GM19438 (cell line): Measurements from ENCODE around the gene TJP3.

Experiments used
- ATAC-seq: cut with Tn5 transposase; IDR thresholded peaks from one replicate; pipeline ENCODE4 v1.9.1; 2021; ENCODE audit warnings: low read depth; ENCODE audit not compliant: unreplicated experiment

The TJP3 gene

DNA sequence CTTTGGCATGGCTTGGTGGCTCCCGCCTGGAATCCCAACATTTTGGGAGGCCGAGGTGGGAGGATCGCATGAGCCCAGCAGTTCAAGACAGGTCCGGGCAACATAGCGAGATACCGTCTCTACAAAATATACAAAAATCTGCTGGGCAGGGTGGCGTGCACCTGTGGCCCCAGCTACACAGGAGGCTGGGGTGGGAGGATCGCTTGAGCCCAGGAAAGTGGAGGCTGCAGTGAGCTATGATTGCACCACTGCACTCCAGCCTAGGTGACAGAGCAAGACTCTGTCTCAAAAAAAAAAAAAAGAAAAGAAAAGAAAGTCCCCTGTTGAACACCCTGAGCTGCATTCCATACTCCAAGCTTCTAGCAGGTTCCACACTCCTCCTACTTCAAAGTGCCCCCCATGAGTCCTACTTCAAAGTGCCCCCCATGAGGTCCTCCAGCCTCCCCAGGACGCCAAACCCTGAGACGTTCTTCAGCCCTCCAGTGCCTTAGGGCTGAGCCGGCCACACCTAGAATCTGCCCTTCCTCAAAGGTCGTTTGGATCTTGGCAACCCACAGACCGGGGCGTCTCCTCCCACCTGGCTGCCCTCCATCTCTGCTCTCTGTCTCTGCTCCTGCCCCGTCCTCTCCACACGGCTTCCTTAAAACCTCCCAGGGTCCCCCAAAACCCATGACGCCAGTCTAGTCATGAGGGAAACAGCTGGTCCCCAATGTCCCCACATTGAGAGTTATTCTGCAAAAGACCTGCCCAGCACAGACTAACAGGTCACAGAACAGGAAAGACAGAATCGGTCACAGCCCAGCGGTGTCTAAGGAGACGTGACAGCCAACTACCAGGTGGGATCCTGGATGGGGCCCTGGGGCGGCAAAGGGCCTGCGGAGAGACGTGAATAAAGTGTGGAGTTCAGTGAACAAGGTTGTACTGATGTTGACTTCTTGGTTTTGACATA lies 4.8 kb downstream of the TJP3 start:
- ATAC-seq: no peak

DNA sequence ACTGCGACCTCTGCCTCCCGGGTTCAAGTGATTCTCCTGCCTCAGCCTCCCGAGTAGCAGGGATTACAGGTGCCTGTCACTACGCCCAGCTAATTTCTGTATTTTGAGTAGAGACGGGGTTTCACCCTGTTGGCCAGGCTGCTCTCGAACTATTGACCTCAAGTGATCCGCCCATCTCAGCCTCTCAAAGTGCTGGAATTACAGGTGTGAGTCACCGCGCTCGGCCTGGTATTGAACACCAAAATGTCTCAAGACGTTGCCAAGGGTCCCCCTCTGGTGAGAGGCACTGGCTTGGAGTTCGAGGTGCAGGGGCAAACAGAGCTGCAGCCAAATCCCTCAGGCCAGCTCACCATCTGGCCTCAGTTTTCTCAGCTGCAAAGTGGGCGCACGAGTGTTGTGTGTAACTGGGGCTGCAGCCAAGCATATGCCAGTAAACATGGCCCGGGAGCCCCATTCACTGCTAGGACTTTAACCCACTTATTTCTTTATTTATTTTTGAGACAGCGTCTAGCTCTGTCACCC lies 8.0 kb downstream of the TJP3 start:
- no peak for ATAC-seq

DNA sequence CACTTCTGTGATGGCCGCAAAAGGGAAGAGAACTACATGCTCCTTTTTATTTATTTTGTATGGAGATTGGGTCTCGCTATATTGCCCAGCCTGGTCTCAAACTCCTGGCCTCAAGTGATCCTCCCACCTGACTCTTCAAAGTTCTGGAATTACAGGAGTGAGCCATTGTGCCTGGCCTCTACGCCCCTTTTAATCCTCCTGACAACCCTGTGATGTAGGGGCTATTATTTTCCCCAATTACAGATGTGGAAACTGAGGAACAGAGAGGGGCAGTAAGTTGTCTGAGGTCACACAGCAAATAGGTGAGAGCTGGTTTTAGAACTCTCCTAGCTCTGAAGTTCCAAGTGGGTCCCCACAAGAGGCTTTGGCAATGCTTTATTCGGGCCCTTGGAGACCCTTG lies 11.7 kb downstream of the TJP3 start:
- no peak for ATAC-seq

DNA sequence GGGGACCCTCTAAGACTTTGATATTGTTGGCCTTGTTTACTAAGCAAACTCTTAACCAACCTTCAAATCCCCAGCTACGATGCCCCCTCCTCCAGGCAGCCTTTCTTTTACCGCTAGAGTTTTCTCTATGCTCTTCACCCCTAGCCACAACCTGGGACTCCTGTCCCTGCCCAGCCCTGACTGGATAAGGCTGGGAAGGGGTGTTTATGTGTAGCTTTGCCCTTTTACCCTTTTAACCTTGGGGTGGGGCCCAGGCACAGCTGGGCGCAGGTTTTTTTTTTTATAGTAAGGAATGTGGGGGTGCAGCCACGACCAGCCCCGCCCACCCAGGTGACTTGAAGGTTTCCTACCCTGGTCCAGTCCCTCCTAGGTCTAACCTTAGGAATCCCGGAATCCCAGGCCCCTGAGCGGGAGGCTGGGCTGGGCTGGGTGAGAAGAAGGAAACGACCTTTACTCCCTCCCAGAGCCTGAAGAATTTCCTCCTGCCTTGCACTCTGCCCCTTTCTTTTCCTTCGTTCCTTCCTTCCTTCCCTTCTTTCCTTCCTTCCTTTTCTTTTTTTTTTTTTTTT lies 12.2 kb downstream of the TJP3 start:
- no peak for ATAC-seq

DNA sequence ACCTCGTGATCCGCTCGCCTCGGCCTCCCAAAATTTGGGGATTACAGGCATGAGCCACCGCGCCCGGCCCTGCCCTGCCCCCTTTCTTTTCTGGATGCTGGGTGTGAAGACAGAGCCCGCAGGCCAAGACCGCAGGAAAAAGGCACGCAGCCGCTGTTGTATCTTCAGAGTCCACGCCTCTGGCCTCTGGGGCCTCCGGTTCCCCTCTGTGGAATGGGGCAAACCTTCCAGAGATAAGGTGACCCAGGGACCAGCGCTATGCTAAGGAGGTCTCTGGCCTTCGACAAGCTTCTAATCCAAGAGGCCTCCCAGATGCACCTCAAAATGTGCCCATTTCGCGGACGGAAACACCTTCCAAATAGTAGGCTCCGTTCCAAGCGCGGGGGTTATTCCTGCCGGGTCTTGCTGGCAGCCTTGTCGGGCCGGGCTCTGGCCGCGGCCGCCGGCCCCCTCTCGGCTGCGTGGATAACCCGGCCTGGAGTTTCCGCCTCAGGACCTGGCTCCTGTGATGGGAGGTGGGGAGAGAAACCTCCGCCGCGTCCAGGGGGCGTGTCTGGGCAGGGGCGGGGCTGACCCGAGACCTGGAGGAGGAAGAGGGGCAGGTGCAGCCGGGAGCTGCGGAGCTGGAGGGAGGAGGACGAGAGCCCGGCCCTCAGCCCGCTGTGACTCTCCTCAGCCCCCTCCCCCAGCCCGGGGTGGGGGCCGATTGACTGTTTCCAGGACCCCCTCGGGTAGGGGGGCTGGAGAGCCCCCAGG lies 13.1 kb downstream of the TJP3 start:
- no peak for ATAC-seq

DNA sequence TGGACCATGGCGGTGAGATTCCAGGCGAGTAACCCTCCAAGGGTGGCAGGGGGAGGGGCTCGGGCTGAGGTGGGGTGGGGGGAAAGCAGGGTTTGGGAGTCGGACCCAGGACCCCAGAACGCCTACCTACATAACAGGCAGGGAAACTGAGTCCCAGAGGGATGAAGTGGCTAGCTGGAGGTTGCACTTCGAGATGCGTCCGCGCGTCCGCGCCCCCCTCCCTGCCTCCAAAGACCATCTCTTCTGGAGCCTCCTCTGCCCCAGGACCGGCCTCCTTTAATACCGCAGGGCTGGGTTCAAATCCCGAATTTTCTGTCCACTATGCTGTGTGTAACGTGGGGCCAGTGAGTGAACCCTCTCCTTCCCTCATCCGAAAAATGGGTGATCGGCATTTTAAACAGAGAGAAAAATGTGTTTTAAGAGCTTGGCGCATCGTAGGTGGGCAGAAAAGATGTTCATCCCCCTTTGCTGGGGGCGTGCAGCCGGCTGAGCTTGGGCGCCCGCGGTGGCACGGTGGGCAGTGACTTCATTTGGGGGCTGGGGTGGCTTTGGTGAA lies 13.8 kb downstream of the TJP3 start:
- no peak for ATAC-seq

DNA sequence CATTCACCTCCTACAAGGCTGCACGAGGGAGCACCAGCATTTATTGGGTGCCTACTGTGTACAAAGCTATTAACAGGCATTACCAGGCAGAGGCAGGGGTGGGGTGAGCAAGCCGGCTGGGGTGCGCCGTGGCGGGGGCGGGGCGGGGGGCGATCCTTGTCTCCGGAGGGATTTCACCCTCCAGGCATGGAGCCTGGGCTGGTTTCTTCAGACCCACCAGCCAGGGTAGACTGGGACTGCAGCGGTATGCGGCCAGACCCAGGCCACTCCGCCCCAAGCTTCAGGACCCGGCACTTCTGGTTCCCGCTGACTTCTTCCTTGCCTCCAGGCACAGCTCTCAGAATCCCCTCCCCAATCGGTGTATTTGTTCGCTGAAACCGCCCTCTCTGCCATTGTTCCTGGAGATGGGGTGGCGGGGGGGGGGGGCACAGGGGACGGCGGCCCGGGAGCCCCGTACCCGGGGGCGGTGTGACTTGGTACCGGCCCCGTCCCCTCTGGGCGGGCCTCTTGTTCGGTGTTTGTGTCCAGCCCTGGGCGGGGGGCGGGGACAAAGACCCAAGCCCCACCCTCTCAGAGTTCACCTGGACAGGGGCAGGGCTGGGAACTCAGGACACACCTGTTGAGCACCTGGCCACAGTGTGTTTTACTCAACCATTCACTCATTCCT lies 14.4 kb downstream of the TJP3 start:
- ATAC-seq: no peak

DNA sequence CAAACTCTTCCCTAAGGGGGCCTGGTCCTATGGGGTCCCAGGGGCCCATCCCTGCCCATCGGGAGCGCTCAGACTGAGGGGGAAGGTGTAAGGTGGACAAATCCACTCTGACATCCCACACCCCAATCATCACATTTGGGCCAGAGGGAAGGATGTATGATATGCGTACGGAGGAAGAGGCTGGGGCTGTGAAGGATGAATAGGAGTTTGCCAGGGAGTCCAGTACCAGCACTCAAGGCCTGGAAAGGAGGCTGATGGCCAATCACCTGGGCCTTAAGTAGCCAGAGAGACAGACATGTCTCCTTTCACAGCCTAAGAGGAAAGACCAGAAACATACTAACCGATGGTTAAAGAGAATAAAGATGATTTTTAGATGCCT lies 14.9 kb downstream of the TJP3 start:
- ATAC-seq: no peak

DNA sequence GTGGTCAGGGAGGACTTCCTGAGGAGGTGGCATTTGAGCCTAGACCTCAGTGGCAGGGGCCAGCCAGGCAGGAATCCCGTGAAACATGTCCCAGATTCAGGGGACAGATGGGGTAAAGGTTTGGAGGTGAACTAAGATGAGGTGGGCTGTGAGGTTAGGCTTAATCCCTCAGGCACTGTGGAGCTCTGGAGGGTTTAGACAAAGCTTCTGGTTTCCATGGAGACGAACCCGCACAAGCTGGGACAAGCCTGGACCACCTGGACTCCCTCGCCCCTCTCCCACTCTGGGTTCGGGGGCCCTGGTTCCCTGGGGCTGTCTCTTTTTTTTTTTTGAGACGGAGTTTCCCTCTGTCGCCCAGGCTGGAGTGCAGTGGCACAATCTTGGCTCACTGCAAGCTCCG lies 15.7 kb downstream of the TJP3 start:
- ATAC-seq: no peak

DNA sequence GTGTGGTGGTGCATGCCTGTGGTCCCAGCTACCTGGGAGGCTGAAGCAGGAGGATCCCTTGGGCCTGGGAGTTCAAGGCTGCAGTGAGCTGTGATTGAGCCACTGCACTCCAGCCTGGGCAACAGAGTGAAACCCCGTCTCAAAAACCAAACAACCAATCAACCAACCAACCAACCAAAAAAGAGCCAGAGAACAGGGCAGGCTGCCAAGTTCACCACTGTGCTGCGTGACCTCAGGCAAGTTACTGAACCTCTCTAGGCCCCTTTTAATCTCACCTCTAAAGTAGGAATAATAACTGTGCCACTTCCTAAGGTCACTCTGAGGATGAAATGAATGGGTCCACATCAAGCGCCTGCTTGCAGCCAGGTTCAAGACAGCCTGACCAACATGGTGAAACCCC lies 16.9 kb downstream of the TJP3 start:
- ATAC-seq: no peak

DNA sequence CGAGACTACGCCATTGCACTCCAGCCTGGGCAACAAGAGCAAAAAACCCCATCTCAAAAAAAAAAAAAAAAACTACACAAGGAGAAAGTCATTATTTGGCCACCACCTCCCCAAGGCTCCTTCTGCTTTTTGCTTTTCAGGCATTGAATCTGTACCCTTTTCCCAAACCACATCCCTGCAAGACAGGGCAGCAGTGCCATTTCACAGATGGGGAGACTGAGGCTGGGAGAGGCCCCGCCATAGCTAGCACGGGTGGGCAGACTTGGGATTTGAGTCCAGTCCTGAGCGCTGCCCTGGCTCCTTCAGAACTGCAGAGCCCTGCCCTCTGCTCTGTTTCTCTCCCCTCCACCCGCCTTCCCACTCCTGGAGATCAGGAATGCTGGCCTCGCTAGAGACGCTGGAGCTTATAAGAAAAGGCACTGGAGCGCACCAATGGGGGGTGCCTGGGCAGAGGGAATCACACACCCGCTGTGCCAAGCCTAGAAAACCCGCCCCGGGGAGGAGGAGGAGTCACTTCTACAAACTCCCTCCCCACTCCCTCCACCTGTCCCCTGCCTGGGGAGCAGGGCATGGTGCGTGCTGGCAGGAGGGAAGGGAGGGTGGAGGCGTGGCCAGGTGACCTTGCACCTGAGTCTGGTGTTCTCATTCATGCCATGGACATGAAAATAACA lies 17.6 kb downstream of the TJP3 start:
- ATAC-seq: no peak

DNA sequence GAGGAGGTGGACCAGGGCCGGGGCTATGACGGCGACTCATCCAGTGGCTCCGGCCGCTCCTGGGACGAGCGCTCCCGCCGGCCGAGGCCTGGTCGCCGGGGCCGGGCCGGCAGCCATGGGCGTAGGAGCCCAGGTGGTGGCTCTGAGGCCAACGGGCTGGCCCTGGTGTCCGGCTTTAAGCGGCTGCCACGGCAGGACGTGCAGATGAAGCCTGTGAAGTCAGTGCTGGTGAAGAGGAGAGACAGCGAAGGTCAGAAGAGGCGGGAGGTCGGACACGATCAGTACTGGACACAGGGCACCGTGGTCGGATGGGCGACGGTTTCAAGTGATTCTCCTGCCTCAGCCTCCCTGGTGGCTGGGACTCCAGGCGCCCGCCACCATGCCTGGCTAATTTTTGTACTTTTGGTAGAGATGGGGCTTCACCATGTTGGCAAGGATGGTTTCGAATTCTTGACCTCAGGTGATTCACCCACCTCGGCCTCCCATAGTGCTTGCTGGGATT lies 22.3 kb downstream of the TJP3 start:
- ATAC-seq: no peak

DNA sequence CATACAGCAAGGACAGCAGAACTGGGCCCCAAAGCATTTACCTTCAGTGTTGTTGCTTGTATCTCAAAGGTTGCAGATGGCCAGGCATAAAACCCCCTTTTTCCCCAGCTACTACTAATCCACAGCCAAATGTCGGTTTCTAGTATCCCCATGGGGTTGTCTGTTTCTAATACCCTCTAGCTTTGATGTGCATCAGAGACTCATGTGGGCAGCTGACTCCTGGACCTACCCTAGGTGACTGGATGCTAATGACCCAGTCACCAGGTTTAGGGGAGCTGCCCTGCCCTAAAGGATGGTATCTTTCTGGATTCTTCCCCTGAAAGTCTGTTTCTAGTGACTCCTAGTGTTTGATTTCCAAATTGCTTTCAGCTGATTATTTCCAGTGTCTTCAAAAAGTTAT lies 23.9 kb downstream of the TJP3 start:
- ATAC-seq: no peak

DNA sequence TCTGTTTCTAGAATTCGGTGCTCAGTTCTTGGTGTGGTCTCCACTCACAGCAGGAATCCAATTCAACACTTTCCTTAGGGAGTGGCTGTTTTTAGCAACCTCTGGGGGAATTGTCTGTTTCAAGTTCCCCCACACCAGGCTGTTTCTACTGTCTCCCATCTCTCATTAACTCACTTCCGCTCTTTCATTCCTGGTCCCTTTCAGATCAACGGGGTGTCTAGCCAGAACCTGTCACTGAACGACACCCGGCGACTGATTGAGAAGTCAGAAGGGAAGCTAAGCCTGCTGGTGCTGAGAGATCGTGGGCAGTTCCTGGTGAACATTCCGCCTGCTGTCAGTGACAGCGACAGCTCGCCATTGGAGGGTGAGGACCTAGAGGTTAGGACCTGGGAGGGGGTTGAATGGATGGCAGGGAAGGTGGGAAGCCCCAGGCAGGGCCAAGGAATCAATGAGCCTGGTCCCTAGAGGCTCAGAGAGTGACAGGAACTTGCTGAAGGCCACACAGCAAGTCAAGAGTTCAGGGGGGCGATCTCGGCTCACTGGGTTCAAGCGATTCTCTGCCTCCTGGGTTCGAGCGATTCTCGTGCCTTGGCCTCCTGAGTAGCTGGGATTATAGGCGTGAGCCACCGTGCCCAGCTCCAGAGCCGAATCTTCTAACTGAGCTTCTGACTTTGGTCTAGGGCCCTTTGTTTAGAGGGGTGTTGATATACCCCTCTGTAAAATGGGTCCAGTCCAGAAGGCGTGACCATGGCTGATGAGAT lies 25.5 kb downstream of the TJP3 start:
- ATAC-seq: no peak

DNA sequence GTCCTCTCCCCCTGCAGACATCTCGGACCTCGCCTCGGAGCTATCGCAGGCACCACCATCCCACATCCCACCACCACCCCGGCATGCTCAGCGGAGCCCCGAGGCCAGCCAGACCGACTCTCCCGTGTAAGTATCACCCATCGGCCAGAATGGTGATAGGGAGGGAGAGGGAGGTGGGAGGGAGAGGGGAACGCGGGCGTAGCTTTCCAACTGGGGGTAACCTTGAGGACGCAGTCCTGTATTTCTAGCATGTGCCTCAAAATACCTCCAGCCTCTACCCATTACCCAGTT lies 26.1 kb downstream of the TJP3 start:
- no peak for ATAC-seq

DNA sequence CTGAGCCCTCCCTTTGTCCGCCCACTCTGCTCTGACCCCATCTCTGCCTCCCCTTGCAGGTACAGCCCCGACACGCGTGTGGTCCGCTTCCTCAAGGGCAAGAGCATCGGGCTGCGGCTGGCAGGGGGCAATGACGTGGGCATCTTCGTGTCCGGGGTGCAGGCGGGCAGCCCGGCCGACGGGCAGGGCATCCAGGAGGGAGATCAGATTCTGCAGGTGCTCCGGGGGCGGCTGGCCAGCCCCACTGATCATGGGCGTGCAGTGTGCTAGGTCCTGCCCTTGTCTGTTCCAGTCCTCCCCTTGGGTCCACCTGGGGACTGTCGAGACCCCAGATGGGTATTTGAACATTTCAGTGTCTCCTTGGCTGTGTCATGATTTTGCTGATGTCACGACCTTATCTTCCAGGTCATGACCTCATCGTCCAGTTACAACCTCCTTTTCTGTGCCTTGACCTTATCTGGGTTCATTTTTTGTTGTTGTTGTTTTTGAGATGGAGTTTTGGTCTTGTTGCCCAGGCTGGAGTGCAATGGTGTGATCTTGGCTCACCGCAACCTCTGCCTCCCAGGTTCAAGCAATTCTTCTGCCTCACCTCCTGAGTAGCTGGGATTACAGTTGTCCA lies 28.0 kb downstream of the TJP3 start:
- ATAC-seq: no peak

DNA sequence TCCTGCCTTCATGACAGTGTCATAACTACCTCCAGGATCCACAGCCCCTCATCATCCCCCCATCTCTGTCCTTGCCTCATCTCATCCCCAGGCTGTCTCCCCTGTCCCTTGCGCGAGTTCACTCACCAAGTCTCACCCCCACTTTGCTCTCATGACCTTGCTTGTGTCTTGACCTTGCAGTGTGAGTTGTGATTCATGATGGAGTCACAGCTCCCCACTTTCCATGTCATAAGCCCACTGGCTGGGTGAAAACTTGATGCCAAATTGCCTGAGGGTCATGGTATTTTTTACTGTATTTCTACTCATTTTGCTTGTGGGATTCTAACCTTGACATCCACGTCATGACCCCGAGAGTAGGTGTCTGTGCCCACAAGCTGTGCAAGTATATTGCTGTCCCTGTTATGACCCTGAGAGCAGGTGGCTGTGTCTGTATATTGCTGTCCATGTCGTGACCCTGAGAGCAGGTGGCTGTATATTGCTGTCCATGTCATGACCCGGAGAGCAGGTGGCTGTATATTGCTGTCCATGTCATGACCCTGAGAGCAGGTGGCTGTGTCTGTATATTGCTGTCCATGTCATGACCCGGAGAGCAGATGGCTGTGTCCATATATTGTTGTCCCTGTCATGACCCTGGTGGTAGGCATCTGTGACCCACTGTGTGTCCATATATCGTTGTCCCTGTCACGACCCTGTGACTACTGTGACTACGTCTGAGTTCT lies 29.5 kb downstream of the TJP3 start:
- ATAC-seq: no peak
